ENCODE results near the gene DLG2. TPM values are rescaled to one million over a fixed set of nuclear protein-coding genes. Genes with fewer than 3 reads are reported as not detected.

Gene DLG2
- total and polyA plus RNA-seq, 2 of the 4 experiments (the other 2 are of a cell fraction): 0.31 to 0.36 TPM

- Histone ChIP-seq H4K5ac (ENCODE audit: low read depth, low read length) (no peak overlapping the region), H4K8ac (ENCODE audit: low read depth in 2 of 2, low read length in 2 of 2) (no peak overlapping the region), H3K4me1 (ENCODE audit: control insufficient read depth, insufficient read depth, low read length) (no peaks in the 10 kb centered on the region), H3K9me3 (ENCODE audit: control insufficient read depth, insufficient read depth, low read length) (peaks cover 15% of the 10 kb centered on the region; the same call in 1 of the 2 replicates), H2AFZ (replicated peaks; ENCODE audit: low read length, poor library complexity) (no peak overlapping the region), H2AK9ac (replicated peaks; ENCODE audit: low read depth, low read length, poor library complexity) (no peak overlapping the region), H2BK120ac (ENCODE audit: low read depth, low read length) (no peak overlapping the region), H3K9ac (ENCODE audit: low read depth, low read length) (no peak overlapping the region), H4K91ac (ENCODE audit: insufficient read depth, low read depth, low read length) (no peak overlapping the region), H3K14ac (replicated peaks; ENCODE audit: low read depth, low read length) (no peak overlapping the region), H2AK5ac (ENCODE audit: low read depth, low read length) (no peak overlapping the region), H4K20me1 (ENCODE audit: insufficient read depth, low read length) (no peaks in the 10 kb centered on the region), H3K23ac (ENCODE audit: low read depth, low read length) (no peak overlapping the region), H3K4me2 (ENCODE audit: low read depth, low read length) (no peak overlapping the region), H3K9me1 (ENCODE audit: insufficient read depth, low read length) (no peaks in the 10 kb centered on the region), H2BK15ac (ENCODE audit: low read depth, low read length) (no peak overlapping the region), H3K4ac (ENCODE audit: low read depth, low read length) (no peak overlapping the region), H3K27ac (ENCODE audit: insufficient read depth, low read length) (no peak overlapping the region), H3K18ac (ENCODE audit: low read depth, low read length) (no peak overlapping the region), H3K56ac (ENCODE audit: extremely low read depth, insufficient read depth, low read length) (no peak overlapping the region), H3K36me3 (ENCODE audit: control insufficient read depth, insufficient read depth, low read length) (no peaks in the 10 kb centered on the region), H3K79me1 (ENCODE audit: low read depth in 1 of 2, low read length in 2 of 2) (no peaks in the 10 kb centered on the region), H2BK5ac (ENCODE audit: low read depth, low read length, poor library complexity, severe bottlenecking) (no peak overlapping the region), H2BK20ac (ENCODE audit: low read depth, low read length) (no peak overlapping the region), H3K4me3 (ENCODE audit: insufficient read depth, low read depth, low read length) (no peak overlapping the region), H3K27me3 (ENCODE audit: control insufficient read depth, insufficient read depth, low read length) (no peaks in the 10 kb centered on the region)
- BruUV-seq (replicated peaks): no TSS peak
- ChIA-PET POLR2A (ENCODE audit: unreplicated experiment) (no interaction called here), CTCF (no interaction called here)
- WGBS, 2 experiments (ENCODE audit: extremely low coverage in 2 of 2, insufficient read length in 1 of 2): no CpG with 5 or more reads among the region's 1 CpG
- intact Hi-C loops (cut with micrococcal nuclease) (no loop called here), dilution Hi-C loops (cut with HindIII; ENCODE audit: low sequenced_read_pairs, unreplicated experiment) (no loop called here), in situ Hi-C loops (cut with MboI; ENCODE audit: low sequenced_read_pairs) (no loop called here)
- TF ChIP-seq CHD1 (IDR thresholded peaks at IDR 0.05; ENCODE audit: low read depth, low read length) (no peak), POLR2A (IDR thresholded peaks at IDR 0.05; ENCODE audit: low read depth, low read length) (no peak), RAD21 (IDR thresholded peaks at IDR 0.05; ENCODE audit: low read length) (no peak), MXI1 (IDR thresholded peaks at IDR 0.05; ENCODE audit: borderline replicate concordance, low read depth, low read length) (no peak), FOS (IDR thresholded peaks at IDR 0.05; ENCODE audit: low read depth, low read length) (no peak), BHLHE40 (IDR thresholded peaks at IDR 0.05; ENCODE audit: low read depth, low read length) (no peak), RFX5 (IDR thresholded peaks at IDR 0.05; ENCODE audit: low read depth, low read length) (no peak), NFE2L2 (IDR thresholded peaks at IDR 0.05; ENCODE audit: low read depth, low read length) (no peak), USF2 (IDR thresholded peaks at IDR 0.05; ENCODE audit: low read depth, low read length) (no peak), CEBPB (IDR thresholded peaks at IDR 0.05; ENCODE audit: low read depth, low read length) (no peak)
- no peak for ATAC-seq (ENCODE audit: low read depth)
- DNase-seq: no peak
Observed at GRCh38 chr11:85423316-85423715, 203.8 kb downstream of the DLG2 start.

All from IMR-90 (cell line).